Globus pallidus (tissue), 1 donor: ENCODE measurements around the gene NKIRAS2.
A peak's percentile ranks its signal among the peaks of the same experiment; 100 is the strongest.
"Not testable (repeated sequence)": the region's sequence is repeated elsewhere in the genome, so short reads cannot be mapped to it uniquely, and the experiment has no call there.

Experiments used
- DNase-seq: peaks from one replicate; pipeline ENCODE4 v3.0.0-alpha.2; 2015; ENCODE audit warnings: low spot score

Gene NKIRAS2

GRCh38 chr17:41998497-41998896 is 21.4 kb upstream of the NKIRAS2 start:
- DNase-seq: no peak

- DNase-seq: no peak
These were observed 19.3 kb upstream of the NKIRAS2 start for GRCh38 chr17:42000413-42001133.

GRCh38 chr17:42001729-42002128 is 18.2 kb upstream of the NKIRAS2 start:
- no peak for DNase-seq

GRCh38 chr17:42002175-42002791 is 17.6 kb upstream of the NKIRAS2 start:
- DNase-seq: no peak

- DNase-seq: peak; percentile 85
These were observed 17.0 kb upstream of the NKIRAS2 start for GRCh38 chr17:42002792-42003301.

- no peak for DNase-seq
These were observed 14.7 kb upstream of the NKIRAS2 start for GRCh38 chr17:42005166-42005565.

GRCh38 chr17:42009170-42009569 is 10.7 kb upstream of the NKIRAS2 start:
- peak; percentile 90 for DNase-seq

- not testable (repeated sequence) for DNase-seq
These were observed 9.6 kb upstream of the NKIRAS2 start for GRCh38 chr17:42010266-42010680.

GRCh38 chr17:42010898-42011516 is 8.9 kb upstream of the NKIRAS2 start:
- no peak for DNase-seq

- DNase-seq: not testable (repeated sequence)
These were observed 7.5 kb upstream of the NKIRAS2 start for GRCh38 chr17:42012363-42012762.

- not testable (repeated sequence) for DNase-seq
These were observed 6.2 kb upstream of the NKIRAS2 start for GRCh38 chr17:42013740-42014139.

- no peak for DNase-seq
These were observed 3.5 kb upstream of the NKIRAS2 start for GRCh38 chr17:42016411-42016831.

GRCh38 chr17:42016941-42017865 is 2.7 kb upstream of the NKIRAS2 start, which contains the start of gene DNAJC7:
TSS of gene DNAJC7 (minus strand) at chr17:42017439. CDS start at chr17:42017416, 23 bp downstream.
- peak; percentile 92 for DNase-seq

- no peak for DNase-seq
These were observed 2.1 kb upstream of the NKIRAS2 start for GRCh38 chr17:42017866-42018200.

- DNase-seq: no peak
These were observed 1.6 kb upstream of the NKIRAS2 start for GRCh38 chr17:42018339-42018738.

- DNase-seq: no peak
These were observed 902 bp upstream of the NKIRAS2 start for GRCh38 chr17:42018988-42019387.

- DNase-seq: not testable (repeated sequence)
These were observed 955 bp downstream of the NKIRAS2 start for GRCh38 chr17:42020845-42021244.

- no peak for DNase-seq
These were observed 3.8 kb downstream of the NKIRAS2 start for GRCh38 chr17:42023524-42024349.

GRCh38 chr17:42025191-42025579 is 5.3 kb downstream of the NKIRAS2 start:
- DNase-seq: no peak

GRCh38 chr17:42025936-42026335 is 6.0 kb downstream of the NKIRAS2 start:
- no peak for DNase-seq
